HG02885 (cell line): ENCODE data around the gene SPTY2D1.
"Not testable (repeated sequence)": the region's sequence is repeated elsewhere in the genome, so short reads cannot be mapped to it uniquely, and the experiment has no call there.

Experiments
- ATAC-seq: cut with Tn5 transposase; IDR thresholded peaks from one replicate; pipeline ENCODE4 v1.9.1; 2021; ENCODE audit warnings: mild to moderate bottlenecking; ENCODE audit not compliant: unreplicated experiment, poor library complexity

The SPTY2D1 gene

GRCh38 chr11:18634140-18635032 is at the start of gene SPTY2D1:
SPTY2D1 (minus strand) TSS chr11:18634342; CDS start chr11:18634257, 85 bp downstream.
- peak; percentile 97 for ATAC-seq

GRCh38 chr11:18682466-18682865 is 48.3 kb upstream of the SPTY2D1 start:
- no peak for ATAC-seq

- ATAC-seq, result not testable (repeated sequence)
Observed at GRCh38 chr11:18681949-18682348, 47.8 kb upstream of the SPTY2D1 start.

GRCh38 chr11:18677560-18677959 is 43.4 kb upstream of the SPTY2D1 start:
- ATAC-seq, result no peak

GRCh38 chr11:18676803-18677202 is 42.7 kb upstream of the SPTY2D1 start:
- ATAC-seq, result no peak

GRCh38 chr11:18672209-18672608 is 38.1 kb upstream of the SPTY2D1 start:
- not testable (repeated sequence) for ATAC-seq

GRCh38 chr11:18671246-18671645 is 37.1 kb upstream of the SPTY2D1 start:
- no peak for ATAC-seq

GRCh38 chr11:18669711-18670110 is 35.6 kb upstream of the SPTY2D1 start:
- ATAC-seq, result no peak

GRCh38 chr11:18669219-18669596 is 35.1 kb upstream of the SPTY2D1 start:
- ATAC-seq, result no peak

- no peak for ATAC-seq
Observed at GRCh38 chr11:18668131-18668530, 34.0 kb upstream of the SPTY2D1 start.

GRCh38 chr11:18665353-18665872 is 31.3 kb upstream of the SPTY2D1 start:
- ATAC-seq, result not testable (repeated sequence)

- no peak for ATAC-seq
Observed at GRCh38 chr11:18657673-18658072, 23.5 kb upstream of the SPTY2D1 start.

GRCh38 chr11:18650859-18651557 is 16.9 kb upstream of the SPTY2D1 start:
- ATAC-seq, result no peak

GRCh38 chr11:18650353-18650752 is 16.2 kb upstream of the SPTY2D1 start:
- ATAC-seq, result no peak

GRCh38 chr11:18643034-18643433 is 8.9 kb upstream of the SPTY2D1 start:
- not testable (repeated sequence) for ATAC-seq

- ATAC-seq, result no peak
Observed at GRCh38 chr11:18641677-18642076, 7.5 kb upstream of the SPTY2D1 start.

- peak; percentile 43 for ATAC-seq
Observed at GRCh38 chr11:18633256-18634139, 644 bp downstream of the SPTY2D1 start.

- ATAC-seq, result no peak
Observed at GRCh38 chr11:18632841-18633240, 1.3 kb downstream of the SPTY2D1 start.

GRCh38 chr11:18624161-18624560 is 10.0 kb downstream of the SPTY2D1 start:
- ATAC-seq, result no peak

- no peak for ATAC-seq
Observed at GRCh38 chr11:18623707-18624106, 10.4 kb downstream of the SPTY2D1 start.
